ENCODE data around the gene CTU2.

The CTU2 gene

DNA sequence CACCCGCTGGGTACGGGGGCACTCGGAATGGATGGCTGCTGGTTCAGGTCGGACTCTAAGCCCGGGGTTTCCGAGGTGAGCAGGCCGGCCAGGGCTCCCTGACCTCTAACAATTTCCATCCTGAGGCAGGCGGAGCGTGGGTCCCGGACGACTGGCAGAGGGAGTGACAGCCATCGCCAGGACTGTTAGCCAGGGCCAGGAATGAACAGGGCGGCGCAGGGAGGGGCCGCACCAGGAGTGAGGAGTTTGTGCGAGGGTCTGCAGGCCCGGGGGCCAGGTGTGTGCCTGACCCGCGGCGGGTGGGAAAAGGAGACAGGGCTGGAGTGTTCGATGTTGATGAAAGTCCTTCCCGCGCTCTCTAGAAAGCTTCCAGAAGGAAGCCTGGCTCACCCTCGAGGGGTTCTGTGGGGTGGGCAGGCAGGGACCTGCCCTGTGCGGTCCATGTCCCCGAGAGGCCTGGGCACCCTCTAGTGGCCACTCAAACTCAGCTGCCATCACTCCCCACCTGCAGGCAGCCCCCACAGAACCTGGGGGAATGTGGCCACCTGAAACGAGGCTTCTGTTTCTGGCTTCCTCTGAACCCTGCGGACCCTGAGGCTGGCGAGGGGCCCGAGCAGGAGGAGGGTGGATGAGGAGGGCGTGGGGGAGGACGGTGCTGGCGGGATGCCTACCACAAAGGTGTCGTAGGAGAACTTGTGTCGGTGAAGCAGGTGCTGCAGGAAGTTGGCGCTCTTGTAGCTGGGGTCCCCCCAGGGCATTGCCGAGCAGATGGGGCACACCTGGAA is 8.3 kb upstream of the CTU2 start:
- DNase-seq: no peak

- DNase-seq: no peak
Measured at GRCh38 chr16:88698646-88699045, 7.7 kb upstream of the CTU2 start.

DNA sequence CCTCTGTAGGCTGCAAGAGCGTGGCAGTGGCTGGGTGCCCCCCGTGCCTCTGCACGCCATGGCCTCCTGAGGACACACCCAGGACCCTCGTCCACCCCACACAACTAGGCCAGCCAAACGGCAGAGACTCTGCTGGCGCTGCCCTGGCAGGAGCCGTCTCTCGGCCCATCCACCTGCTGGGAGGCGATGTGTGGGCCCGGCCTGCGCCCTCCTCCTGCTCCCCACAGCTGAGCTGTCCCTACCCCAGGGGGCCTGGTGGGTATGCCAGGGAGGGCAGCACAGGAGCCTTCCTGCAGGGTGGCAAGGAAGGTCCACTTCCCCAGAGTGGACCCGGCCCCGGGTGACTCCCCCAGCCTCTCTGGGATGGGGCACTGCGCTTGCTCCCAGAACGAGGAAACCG is 7.1 kb upstream of the CTU2 start:
- no peak for DNase-seq

GRCh38 chr16:88700322-88700635 is 6.0 kb upstream of the CTU2 start:
- DNase-seq: no peak

DNA sequence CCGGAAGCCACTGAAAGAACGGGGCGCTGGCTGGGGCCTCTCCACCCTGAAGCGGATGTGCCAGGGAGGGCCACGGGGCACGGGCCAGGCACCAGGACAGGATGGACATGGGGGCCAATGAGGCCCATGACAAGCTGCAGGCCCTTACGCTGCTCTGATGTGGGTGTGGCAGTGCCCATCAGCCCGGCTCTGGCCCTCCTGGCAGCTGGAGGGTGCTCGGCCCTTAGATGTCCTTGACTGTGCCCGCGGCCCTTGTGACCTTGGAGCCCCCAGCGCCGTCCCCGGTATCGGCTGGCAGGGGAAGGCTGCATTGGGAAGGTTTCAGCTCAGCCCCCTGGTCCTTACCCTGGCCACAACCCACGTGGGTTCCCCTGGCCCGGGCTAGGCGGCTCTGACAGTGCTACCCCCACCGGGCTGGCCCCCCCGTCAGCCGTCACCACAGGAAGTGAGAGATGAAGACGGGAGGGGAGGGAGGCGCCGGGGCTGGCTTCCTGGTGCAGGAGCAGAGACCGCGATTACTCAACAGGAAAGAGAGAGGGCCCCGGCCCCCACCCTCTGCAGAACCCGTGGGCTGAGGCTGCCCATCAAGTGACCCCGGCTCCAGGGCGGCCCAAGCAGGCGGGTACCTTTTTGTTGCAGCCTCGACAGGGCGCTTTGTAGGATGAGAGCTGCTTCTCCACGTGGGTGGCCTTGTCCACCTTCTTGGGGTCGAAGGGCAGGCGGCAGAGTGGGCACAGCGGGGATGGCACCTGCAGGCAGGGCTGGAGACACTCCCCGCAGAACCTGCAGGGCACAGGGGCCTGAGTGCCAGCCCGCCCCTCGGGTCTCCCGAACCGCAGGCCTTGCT is 5.4 kb upstream of the CTU2 start:
- DNase-seq: no peak

GRCh38 chr16:88701581-88702370 is 4.5 kb upstream of the CTU2 start:
- DNase-seq: no peak

- no peak for DNase-seq
Measured at GRCh38 chr16:88702371-88703210, 3.7 kb upstream of the CTU2 start.

GRCh38 chr16:88703486-88704309 is 2.6 kb upstream of the CTU2 start:
- DNase-seq: no peak

DNA sequence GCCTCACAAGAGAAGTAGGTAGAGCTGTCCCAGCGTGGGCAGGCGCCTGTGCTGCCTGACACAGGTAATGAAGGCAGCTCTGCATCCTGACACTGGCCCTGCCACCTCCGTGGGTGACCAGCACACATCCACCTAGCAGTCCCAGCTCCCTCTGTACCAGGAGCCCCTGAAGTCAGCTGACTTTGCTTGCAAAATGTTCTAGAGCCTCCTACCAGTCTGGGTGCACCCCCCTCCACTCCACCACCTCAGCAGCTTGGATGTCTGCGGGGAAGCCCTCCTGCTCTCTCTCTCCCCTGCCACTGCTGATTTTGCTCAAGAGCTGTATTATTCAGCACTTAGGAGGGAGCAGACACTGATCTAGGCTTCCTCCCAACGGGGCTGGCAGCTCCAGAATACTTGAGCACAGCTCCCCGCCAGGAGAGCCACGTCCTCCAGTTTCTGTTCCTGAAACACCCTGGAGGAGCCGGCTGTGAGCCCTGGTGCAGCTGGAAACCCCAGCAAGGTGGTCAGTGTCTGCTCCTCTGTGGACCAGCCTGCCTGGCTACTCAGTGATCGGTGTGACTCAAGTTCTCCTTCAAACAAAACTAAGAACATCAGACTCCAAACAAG is 1.1 kb upstream of the CTU2 start:
- DNase-seq: no peak

DNA sequence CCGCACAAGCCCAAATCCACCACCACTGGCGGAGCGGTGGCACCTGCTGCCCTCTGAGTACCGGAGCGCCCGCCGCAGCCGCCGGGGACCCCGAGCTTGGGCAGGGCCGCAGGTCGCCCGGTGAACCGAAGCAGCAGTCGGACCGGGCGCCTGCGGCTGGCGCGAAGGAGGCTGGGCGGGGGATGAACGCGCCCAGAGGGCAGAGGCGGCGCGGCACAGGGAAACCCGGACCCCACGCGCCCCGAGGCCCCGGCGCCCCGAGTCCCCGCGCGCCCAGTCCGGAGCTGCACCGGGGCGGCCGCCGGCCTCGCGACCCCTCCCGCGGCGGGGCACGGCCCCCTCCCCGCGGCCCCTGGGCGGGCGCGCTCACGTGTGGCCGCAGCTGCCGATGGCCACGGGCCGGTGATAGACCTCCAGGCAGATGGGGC is 488 bp upstream of the CTU2 start:
- no peak for DNase-seq

GRCh38 chr16:88706965-88707826 is 893 bp downstream of the CTU2 start:
- DNase-seq: no peak

- no peak for DNase-seq
Measured at GRCh38 chr16:88710556-88710955, 4.3 kb downstream of the CTU2 start.

GRCh38 chr16:88711750-88712340 is 5.5 kb downstream of the CTU2 start:
- DNase-seq: no peak

- no peak for DNase-seq
Measured at GRCh38 chr16:88712362-88712979, 6.2 kb downstream of the CTU2 start.

GRCh38 chr16:88713054-88713453 is 6.8 kb downstream of the CTU2 start:
- DNase-seq: no peak

DNA sequence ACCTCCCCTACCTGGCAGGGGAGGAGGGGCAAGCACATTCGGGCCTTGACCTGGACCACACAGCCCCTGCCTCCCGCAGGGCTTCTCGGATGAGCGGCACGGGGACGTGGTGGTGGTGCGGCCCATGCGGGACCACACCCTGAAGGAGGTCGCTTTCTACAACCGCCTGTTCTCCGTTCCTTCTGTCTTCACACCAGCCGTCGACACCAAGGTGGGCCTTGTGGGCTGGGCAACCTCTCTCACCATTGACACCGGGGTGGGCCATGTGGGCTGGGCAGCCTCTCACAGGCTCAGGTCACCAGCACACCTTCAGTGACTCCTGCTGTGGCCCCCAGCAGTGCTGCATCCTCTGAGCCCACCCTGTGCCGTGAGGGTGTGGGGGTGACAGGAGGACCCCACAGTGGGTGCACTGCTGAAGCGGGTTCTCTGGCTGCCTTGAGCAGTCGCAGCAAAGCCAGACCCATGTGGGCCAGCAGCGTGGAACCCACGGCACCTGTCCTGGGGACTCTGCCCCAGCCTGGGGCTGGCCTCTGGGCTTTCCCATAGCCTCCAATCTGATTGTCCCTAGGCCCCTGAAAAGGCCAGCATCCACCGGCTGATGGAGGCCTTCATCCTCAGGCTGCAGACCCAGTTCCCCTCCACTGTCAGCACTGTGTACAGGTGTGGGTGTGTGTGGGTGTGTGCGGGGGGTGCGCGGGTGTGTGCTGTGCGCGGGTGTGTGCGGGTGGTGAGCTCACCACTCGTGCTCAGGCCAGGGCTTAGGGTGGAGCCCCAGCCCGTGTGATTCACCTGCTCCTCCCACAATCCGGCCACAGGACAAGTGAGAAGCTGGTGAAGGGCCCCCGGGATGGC is 7.5 kb downstream of the CTU2 start:
- no peak for DNase-seq

GRCh38 chr16:88714420-88715302 is 8.4 kb downstream of the CTU2 start:
- DNase-seq: no peak

All from NCI-H1417 treated with DMSO at 0.1 percent for 48 hours (cell line).